ENCODE results near the gene LMNTD1. TPM values are rescaled to one million over a fixed set of nuclear protein-coding genes. Genes with fewer than 3 reads are reported as not detected.
"Not testable (repeated sequence)": the region's sequence is repeated elsewhere in the genome, so short reads cannot be mapped to it uniquely, and the experiment has no call there.

Gene LMNTD1
- polyA plus RNA-seq, 10 donors = 0.26 to 0.60 TPM; not detected in 8

- peak in 1 of 3 donors; percentile 10 for DNase-seq
Measured at GRCh38 chr12:25433024-25433423, 120.1 kb downstream of the LMNTD1 start.

- DNase-seq = no peak
Measured at GRCh38 chr12:25427337-25428249, 125.5 kb downstream of the LMNTD1 start.

GRCh38 chr12:25426821-25427220 is 126.3 kb downstream of the LMNTD1 start:
- DNase-seq = not testable (repeated sequence)

All from muscle of back (tissue), 11 donors.